AG04449 (cell line): ENCODE measurements around the gene PLPPR3.

Experiments
- CTCF ChIA-PET: fragments of 350-600 bp; formaldehyde crosslinking; extraction: SDS; loops from one replicate; lab custom pipeline; 2021; ENCODE audit warnings: antibody characterized with exemption; lab: Yijun Ruan, JAX
- POLR2A ChIA-PET: fragments of 400-600, 350-600 bp; formaldehyde crosslinking; extraction: SDS; loops from one replicate; lab custom pipeline; 2020; ENCODE audit warnings: antibody characterized with exemption, inconsistent platforms; lab: Yijun Ruan, JAX
- DNase-seq: peaks from one replicate; pipeline ENCODE4 v3.0.0-alpha.2; 2010; ENCODE audit warnings: low read depth, low spot score
- H3K4me3 ChIP-seq: 2 replicates; pipeline ENCODE4 v1.5.1; 2011; ENCODE audit warnings: low read depth, mild to moderate bottlenecking, control low read depth, low read length
- CTCF ChIP-seq: IDR thresholded peaks from one replicate; pipeline ENCODE4 v1.5.1; 2011; ENCODE audit warnings: mild to moderate bottlenecking, moderate library complexity, low read length, control low read depth, inconsistent platforms; ENCODE audit not compliant: insufficient read depth; ENCODE audit errors: missing control alignments

PLPPR3 gene

GRCh38 chr19:797528-798414, 24.0 kb downstream of the PLPPR3 start:
- TF ChIP-seq CTCF, result no peak
- peak overlapping the region; percentile 87 for H3K4me3 ChIP-seq
- DNase-seq, result peak; percentile 21
- CTCF ChIA-PET, result interaction anchor here (2.9 kb wide), 1 partner anchor 28 kb away, joined by 17 read pairs; no protein-coding TSS in a partner anchor
- POLR2A ChIA-PET, result interaction anchor here (0.7 to 1.5 kb wide), 4 partner anchors 45 to 104 kb away, joined by 4 read pairs; no protein-coding TSS in a partner anchor

- peak within 1 kb of the TSS; percentile 87 for H3K4me3 ChIP-seq
- no peak for TF ChIP-seq CTCF
- POLR2A ChIA-PET, result interaction anchor here (0.7 to 1.1 kb wide), 5 partner anchors 11 to 104 kb away, joined by 3 to 7 read pairs (median 4); no protein-coding TSS in a partner anchor
- DNase-seq, result peak; percentile 100
- CTCF ChIA-PET, result no interaction called here
Measured at GRCh38 chr19:796692-797527, 24.8 kb downstream of the PLPPR3 start, which contains the start of gene PTBP1. PTBP1 (plus strand) TSS chr19:797452; CDS start chr19:797498, 46 bp downstream.

GRCh38 chr19:795691-796581, 25.8 kb downstream of the PLPPR3 start:
- DNase-seq, result no peak
- POLR2A ChIA-PET, result interaction anchor here (0.6 to 1.1 kb wide), 3 partner anchors 10 to 162 kb away, joined by 3 to 7 read pairs (median 3); no protein-coding TSS in a partner anchor
- H3K4me3 ChIP-seq, result peak overlapping the region; percentile 65
- CTCF ChIA-PET, result interaction anchor here (1.1 kb wide), 1 partner anchor 25 kb away, joined by 3 read pairs; no protein-coding TSS in a partner anchor
- no peak for TF ChIP-seq CTCF

- TF ChIP-seq CTCF, result no peak
- no peak overlapping the region for H3K4me3 ChIP-seq
- POLR2A ChIA-PET, result interaction anchor here (0.6 kb wide), 1 partner anchor 161 kb away, joined by 3 read pairs; no protein-coding TSS in a partner anchor
- CTCF ChIA-PET, result interaction anchor here (1.1 kb wide), 1 partner anchor 24 kb away, joined by 3 read pairs; no protein-coding TSS in a partner anchor
- DNase-seq, result no peak
Measured at GRCh38 chr19:795073-795611, 26.6 kb downstream of the PLPPR3 start.

GRCh38 chr19:793806-794205, 27.9 kb downstream of the PLPPR3 start:
- DNase-seq, result no peak
- no peak overlapping the region for H3K4me3 ChIP-seq
- ChIA-PET POLR2A (no interaction called here), CTCF (interaction anchor here (2.2 kb wide), 1 partner anchor 23 kb away, joined by 5 read pairs; no protein-coding TSS in a partner anchor)
- TF ChIP-seq CTCF, result no peak
